ENCODE measurements around the gene ACAP1. TPM values are rescaled to one million over a fixed set of nuclear protein-coding genes. Genes with fewer than 3 reads are reported as not detected.
A peak's percentile ranks its signal among the peaks of the same experiment; 100 is the strongest.
"Not testable (repeated sequence)": the region's sequence is repeated elsewhere in the genome, so short reads cannot be mapped to it uniquely, and the experiment has no call there.

The ACAP1 gene
- total RNA-seq, 1 experiment from 2014 or later = 0.61 TPM

DNA sequence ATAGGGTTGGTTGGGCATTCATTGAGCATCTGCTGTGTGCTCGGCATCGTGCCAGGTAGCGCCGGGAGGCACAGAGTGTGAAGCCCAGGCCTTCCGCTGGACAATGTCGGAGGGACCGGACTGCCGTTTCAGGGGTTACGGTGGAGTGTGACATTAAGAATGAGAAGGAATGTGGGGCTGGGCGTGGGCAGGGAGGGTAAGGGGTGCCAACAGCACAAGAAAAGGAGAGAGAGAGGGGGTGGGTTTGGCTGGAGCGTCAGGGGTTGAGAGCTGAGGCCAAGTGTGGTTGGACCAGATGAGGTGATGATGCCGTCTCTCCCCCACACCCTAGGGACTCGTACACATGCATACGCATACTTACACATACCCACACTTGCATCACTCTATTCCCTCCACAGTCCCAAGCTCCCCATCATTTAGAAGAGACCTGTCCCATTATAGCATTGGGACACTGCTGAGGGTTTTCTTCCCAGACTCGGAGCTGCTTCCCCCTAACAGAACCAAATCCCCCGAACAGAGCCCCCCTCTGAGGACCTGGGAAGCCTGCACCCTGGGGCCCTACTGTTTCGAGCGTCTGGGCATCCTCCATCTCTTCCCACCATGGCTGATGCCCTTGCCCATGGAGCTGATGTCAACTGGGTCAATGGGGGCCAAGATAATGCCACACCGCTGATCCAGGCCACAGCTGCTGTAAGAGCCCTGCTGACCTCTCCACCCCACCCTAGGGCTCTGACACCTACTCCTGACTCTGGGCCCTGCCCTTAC lies 12.3 kb downstream of the ACAP1 start:
- in situ Hi-C loops (cut with HindIII; ENCODE audit: low sequenced_read_pairs) = no loop called here
- DNase-seq (ENCODE audit: low spot score) = peak; percentile 66

DNA sequence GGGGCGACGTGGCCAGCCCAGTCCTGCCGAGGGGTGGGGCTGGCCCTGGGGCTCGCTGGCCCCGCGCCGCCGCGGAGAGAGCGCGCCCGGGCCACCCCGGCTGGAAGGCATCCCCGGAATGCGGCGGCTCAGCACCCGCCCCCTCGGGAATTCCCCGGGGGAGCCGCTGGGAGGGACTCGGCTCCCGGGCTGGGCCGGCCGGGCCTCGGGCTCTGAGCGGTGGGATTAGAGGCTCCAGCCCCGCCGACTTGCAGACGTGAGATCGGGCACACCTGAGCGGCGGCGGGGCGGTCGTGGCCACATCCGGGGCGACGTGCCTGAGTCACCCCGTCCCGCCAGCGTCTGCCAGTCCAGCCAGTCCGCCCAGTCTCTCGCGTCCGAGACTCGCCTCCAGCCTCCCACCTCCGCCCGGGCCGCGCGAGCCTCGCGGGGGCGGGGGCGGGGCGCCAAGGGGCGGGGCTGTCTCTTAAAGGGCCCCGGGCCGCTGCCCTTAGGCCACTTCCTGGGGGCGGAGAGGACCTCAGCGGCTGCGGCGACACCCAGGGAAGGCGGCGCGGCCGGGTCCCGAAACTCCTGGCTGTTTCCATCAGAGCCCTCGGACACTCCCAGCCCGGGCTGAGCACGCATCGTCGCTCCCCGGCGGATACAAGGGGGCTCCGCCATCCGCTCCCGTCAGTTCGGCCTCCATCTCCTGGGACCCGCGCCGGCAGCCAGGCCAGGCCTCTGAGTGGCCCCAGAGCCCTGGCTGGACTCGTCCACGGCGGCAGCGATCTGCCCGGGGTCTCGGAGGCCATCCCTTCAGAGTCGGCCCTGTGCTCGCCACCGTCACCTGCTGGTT lies 15.6 kb downstream of the ACAP1 start, which contains the start of gene KCTD11:
Gene KCTD11 (plus strand): TSS at position 498 of the 838 bp plus-strand sequence.
- in situ Hi-C loops (cut with HindIII; ENCODE audit: low sequenced_read_pairs) = no loop called here
- DNase-seq (ENCODE audit: low spot score) = peak; percentile 87

DNA sequence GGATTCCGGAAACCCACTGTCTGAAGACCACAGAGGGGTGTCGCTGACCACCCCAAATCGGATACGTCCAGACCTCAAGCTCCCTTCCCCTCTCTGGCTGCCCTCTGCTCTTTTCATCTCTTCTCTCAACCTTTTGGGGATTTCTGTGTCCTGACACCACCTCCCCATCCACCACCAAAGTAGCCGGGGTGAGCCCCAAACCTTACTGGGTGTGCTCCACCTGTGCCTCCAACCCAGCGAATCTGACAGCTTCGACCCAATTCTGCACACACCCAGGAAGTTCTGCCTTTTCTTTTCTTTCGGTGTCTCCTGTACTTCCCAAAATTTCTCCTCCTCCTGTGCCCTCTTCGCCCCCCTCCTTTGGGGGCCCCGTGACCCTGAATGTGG lies 16.2 kb downstream of the ACAP1 start:
- no peak for DNase-seq (ENCODE audit: low spot score)
- in situ Hi-C loops (cut with HindIII; ENCODE audit: low sequenced_read_pairs) = no loop called here

DNA sequence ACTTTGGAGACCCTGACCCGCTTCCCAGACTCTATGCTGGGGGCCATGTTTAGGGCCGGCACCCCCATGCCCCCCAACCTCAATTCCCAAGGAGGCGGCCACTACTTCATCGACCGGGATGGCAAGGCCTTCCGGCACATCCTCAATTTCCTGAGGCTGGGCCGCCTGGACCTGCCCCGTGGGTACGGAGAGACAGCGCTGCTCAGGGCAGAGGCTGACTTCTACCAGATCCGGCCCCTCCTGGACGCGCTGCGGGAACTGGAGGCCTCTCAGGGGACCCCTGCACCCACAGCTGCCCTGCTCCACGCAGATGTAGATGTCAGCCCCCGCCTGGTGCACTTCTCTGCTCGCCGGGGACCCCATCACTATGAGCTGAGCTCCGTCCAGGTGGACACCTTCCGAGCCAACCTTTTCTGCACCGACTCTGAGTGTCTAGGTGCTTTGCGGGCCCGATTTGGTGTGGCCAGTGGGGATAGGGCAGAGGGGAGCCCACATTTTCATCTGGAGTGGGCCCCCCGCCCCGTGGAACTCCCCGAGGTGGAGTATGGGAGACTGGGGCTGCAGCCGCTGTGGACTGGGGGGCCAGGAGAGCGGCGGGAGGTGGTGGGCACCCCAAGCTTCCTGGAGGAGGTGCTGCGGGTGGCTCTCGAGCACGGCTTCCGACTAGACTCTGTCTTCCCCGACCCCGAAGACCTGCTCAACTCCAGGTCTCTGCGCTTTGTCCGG lies 16.7 kb downstream of the ACAP1 start:
- in situ Hi-C loops (cut with HindIII; ENCODE audit: low sequenced_read_pairs) = no loop called here
- no peak for DNase-seq (ENCODE audit: low spot score)

DNA sequence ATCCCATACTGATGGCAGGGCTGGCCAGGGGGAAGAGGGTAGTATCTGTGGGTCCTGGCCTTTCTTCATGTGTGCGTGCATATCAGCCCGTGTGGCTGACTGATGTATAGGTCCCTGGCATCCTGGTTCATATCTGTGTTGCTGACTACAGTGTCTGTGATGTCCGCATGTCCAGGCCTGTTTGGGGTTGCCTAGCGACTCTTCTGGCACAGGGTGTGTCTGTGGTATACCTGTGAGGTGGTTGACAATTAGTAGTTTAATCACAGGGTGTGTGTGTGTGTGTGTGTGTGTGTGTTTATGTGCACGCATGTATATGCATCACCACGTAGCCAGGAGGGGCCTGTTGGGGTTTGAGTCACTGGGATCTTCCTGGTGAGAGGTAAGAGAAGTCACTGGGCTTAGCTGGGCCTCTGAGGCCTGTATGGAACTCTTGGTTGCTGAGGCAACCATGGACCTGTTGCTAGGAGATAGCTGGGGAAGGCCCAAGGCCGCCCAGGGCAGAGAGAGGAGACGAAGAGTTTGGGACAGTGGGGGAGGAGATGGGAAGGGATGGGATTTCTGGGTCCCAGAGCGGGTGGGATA lies 18.0 kb downstream of the ACAP1 start:
- DNase-seq (ENCODE audit: low spot score) = no peak
- in situ Hi-C loops (cut with HindIII; ENCODE audit: low sequenced_read_pairs) = no loop called here

DNA sequence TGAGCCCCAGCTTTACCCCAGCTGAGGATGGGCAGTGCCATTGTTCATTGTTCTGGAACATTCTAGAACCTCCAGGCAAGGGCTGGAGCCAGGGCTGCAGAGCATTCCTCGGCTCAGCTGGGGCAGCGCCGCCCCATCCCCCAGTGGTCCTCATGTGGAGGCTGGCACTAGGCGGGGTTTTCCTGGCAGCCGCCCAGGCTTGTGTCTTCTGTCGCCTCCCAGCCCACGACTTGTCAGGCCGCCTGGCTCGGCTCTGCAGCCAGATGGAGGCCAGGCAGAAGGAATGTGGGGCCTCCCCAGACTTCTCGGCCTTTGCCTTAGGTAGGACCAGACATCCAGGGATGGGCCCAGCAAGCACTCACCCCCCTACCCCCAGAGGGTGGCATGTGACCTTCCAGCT lies 18.7 kb downstream of the ACAP1 start, which contains the start of gene TMEM95:
Gene TMEM95 (plus strand): TSS at position 104 of the 400 bp plus-strand sequence. CDS start 49 bp downstream, at position 153.
- in situ Hi-C loops (cut with HindIII; ENCODE audit: low sequenced_read_pairs) = no loop called here
- peak; percentile 36 for DNase-seq (ENCODE audit: low spot score)

DNA sequence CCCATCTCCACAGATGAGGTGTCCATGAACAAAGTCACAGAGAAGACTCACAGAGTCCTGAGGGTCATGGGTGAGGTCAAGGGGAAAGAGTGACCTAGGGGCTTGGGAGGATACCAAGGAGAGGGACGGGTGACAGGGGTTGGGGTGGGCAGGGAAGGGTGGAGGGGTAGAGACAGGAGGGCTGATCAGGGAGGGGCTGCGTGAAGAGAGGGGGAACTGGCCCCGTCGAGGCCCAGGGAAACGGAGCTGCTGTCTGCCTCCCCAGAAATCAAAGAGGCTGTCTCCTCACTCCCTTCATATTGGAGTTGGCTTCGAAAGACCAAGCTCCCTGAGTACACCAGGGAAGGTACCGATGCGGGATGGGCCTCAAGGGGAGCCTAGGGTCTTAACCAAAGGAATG lies 19.2 kb downstream of the ACAP1 start:
- no peak for DNase-seq (ENCODE audit: low spot score)
- in situ Hi-C loops (cut with HindIII; ENCODE audit: low sequenced_read_pairs) = no loop called here

DNA sequence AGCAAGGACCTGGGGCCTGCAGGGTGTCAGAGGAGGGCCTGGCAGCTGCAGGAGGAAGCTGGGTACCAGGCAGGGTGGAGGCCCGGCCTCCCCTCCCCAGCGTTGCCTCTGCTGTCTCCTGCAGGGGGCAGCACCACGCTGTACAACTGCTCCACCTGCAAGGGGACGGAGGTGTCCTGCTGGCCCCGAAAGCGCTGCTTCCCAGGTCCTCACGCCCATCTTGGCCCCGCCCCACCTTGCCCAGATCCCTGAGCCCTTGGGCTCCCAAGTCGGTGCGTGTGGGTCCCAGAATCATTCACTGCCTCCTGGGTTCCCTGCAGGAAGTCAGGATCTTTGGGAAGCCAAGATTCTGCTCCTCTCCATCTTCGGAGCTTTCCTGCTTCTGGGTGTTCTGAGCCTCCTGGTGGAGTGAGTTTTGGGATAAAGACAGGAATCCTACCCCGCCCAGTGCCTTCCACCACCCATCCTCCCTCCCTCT lies 19.8 kb downstream of the ACAP1 start:
- in situ Hi-C loops (cut with HindIII; ENCODE audit: low sequenced_read_pairs) = no loop called here
- peak; percentile 82 for DNase-seq (ENCODE audit: low spot score)

DNA sequence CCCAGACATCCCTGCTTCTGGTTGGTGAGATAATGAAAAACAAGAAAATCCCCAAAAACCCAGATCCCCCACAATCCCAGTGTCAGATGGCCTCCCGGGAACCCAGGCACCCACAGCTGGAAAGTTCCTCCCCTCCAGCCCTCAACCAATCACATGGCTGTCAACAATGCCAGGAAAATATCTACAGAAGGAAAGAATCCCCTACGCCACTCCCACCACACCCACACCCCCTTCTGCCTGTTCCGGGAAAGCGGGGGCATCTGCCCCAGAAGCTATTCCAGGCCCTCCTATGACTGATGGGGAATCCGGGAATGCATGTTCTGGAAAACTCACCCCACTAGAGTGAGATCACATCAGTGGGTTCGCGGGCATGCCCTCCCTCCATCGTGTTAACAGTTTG lies 20.4 kb downstream of the ACAP1 start:
- no peak for DNase-seq (ENCODE audit: low spot score)
- in situ Hi-C loops (cut with HindIII; ENCODE audit: low sequenced_read_pairs) = no loop called here

DNA sequence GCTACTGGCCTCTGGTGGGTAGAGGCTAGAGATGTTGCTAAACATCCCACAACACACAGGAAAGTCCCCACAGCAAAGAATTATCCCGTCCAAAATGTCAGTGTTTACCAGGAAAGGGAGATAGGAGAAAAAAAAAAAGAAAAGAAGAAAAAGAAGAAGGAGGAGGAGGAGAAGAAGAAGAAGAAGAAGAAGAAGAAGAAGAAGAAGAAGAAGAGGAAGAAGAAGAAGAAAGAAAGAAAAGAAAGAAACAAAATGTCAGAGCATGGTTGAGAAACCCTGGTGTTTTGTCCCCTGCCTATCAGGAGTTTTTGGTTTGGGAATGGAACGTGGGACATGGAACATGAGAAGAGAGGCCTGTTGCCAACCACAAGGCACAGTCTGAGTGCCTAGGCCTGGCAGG lies 21.1 kb downstream of the ACAP1 start:
- no peak for DNase-seq (ENCODE audit: low spot score)
- in situ Hi-C loops (cut with HindIII; ENCODE audit: low sequenced_read_pairs) = no loop called here

DNA sequence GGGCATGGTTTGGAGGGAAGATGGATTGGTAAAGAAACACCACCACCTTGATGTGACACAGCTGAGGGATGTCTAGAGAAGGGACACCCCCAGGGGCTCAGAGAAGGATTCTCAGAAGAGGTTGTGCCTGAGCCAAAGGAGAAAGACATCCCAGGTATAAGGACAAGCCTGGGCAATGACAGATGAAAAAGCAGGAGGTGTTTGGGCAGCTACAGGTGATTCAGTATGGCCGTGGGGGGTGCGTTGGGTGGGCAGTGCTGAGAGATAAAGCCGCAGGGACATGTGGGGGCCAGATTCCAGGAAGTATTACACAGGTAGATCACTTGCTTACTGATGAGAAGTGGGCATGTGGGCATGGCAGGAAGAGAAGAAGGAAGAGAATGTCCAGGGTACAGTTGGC lies 25.6 kb downstream of the ACAP1 start:
- in situ Hi-C loops (cut with HindIII; ENCODE audit: low sequenced_read_pairs) = no loop called here
- no peak for DNase-seq (ENCODE audit: low spot score)

DNA sequence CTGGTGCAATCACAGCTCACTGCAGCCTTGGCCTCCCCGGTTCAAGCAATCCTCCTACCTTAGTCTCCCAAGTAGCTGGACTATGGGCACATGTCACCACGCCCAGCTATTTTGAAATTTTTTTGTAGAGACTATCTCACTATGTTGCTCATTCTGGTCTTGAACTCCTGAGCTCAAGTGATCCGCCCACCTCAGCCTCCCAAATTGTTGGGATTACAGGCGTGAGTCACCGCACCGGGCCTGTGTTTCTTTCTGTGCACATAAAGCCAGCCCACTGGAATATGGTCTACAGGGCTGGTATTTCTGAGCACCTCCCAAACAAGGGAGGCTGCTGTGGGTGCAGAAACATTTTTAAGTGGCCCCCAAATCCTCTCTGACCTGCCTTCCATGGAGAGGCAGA lies 27.0 kb downstream of the ACAP1 start:
- in situ Hi-C loops (cut with HindIII; ENCODE audit: low sequenced_read_pairs) = no loop called here

DNA sequence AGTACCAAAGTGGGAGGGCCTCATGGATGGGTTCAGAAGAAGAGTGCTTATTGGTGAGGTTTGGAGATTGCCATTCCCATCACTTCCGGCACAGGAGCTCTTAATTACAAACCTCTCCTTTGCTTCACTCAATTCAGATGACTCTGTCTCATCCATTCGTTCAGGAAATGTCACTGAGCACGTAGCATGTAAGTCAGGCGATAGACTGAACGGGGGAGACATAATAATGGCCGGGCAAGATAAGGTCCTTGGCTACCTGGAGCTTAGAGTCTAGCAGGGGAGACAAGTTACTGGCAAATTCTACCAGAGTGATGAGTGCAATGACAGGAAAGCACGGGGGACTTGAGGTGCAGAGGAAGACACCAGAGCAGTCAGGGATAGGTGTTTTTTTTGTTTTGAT lies 29.6 kb downstream of the ACAP1 start:
- in situ Hi-C loops (cut with HindIII; ENCODE audit: low sequenced_read_pairs); DNase-seq (ENCODE audit: low spot score): not testable (repeated sequence)

More for the DNA sequence above, 27.0 kb downstream of the ACAP1 start:
- DNase-seq (ENCODE audit: low spot score) = no peak

DNA sequence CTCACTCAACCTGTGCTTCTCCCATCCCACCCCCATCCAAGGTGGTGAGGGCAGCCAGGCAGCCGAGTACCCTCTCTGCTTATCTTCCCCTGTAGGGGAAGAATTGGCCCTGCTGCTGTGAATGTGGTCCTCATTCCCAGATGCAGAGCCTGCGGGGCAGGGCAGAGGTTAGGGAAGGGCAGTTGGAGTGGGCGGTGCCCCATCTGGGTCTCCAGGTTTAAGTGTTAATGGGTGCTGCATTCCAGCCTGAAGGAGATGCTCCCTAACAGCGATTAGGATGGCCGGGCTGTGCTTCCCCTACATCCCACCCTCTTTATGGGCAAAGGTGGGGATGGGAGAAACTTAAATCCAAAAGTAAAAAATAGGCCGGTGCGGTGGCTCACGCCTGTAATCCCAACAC lies 30.8 kb downstream of the ACAP1 start:
- in situ Hi-C loops (cut with HindIII; ENCODE audit: low sequenced_read_pairs) = no loop called here

DNA sequence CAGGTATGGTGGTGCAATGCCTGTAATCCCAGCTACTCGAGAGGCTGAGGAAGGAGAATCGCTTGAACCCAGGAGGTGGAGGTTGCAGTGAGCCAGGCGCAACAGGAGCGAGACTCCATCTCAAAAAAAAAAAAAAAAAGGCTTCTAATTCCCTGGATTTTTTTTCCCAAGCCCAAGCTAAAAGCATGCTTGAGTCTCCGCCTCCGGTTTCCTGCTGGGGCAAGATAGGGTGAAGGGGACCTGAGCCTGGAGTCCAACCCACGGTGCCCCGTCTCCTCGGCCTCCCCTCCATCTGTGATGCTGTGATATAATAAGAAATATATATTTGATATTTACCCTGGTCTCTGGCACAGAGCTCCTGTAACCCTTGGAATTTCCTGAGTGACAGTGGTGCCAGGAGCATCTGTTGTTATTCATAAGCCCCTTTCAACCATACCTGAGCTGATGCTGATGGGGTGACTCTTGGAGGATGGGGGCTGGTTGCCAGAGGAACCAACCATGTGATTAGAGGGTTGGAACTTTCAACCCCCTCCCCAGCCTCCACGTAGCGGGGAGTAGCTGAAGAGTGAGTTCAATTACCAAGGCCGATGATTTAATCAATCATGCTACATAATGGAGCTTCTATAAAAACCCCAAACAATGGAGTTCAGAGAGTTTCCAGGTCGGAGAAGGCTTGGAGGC lies 31.7 kb downstream of the ACAP1 start:
- in situ Hi-C loops (cut with HindIII; ENCODE audit: low sequenced_read_pairs) = no loop called here
- DNase-seq (ENCODE audit: low spot score) = no peak

More for the DNA sequence above, 30.8 kb downstream of the ACAP1 start:
- no peak for DNase-seq (ENCODE audit: low spot score)

DNA sequence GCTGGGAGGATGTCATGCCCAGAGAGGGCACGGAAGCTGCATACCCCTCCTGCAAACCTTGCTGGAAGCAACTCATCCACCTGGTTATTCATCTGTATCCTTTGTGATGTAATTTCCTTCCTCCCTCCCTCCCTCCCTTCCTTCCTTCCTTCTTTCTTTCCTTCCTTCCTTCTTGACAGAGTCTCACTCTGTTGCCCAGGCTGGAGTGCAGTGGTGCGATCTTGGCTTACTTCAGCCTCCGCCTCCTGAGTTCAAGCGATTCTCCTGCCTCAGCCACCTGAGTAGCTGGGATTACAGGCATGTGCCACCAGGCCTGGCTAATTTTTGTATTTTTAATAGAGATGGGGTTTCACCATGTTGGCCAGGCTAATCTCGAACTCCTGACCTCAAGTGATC lies 32.3 kb downstream of the ACAP1 start:
- in situ Hi-C loops (cut with HindIII; ENCODE audit: low sequenced_read_pairs) = not testable (repeated sequence)

DNA sequence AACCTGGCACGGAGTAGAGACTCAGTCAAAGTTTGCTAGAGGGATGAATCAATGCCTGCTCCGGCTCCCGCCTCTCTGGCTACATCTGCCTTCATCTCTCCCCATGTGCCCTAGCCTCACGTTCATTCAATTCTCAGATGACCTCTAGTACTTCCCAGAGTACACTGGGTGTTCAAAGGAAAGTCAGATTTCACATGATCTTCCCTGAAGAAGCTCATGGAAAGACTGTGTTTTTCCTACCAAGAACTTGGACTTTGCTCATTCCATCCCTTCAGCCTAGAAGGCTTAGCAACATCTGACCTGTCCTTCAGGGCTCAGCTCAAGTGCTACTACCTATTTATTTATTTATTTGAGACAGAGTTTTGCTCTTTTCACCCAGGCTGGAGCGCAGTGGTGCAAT lies 33.5 kb downstream of the ACAP1 start:
- in situ Hi-C loops (cut with HindIII; ENCODE audit: low sequenced_read_pairs) = no loop called here

More for the DNA sequence above, 32.3 kb downstream of the ACAP1 start:
- not testable (repeated sequence) for DNase-seq (ENCODE audit: low spot score)

DNA sequence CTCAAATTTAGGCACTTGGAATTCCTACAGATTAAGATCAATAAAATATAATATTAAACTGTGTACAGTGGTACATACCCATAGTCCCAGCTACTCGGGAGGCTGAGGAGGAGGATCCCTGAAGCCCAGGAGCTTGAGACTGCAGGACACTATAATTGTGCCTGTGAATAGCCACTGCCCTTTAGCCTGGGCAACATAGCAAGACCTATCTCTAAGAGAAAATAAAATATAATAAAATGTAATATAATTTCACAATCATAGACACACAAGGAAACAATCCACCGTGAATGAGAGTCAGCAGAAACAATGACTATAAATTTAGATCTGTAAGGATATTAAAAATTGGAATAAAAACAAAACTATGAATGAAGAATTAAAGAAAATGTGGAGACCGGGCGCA lies 34.5 kb downstream of the ACAP1 start:
- no peak for DNase-seq (ENCODE audit: low spot score)
- in situ Hi-C loops (cut with HindIII; ENCODE audit: low sequenced_read_pairs) = no loop called here

More for the DNA sequence above, 33.5 kb downstream of the ACAP1 start:
- no peak for DNase-seq (ENCODE audit: low spot score)

DNA sequence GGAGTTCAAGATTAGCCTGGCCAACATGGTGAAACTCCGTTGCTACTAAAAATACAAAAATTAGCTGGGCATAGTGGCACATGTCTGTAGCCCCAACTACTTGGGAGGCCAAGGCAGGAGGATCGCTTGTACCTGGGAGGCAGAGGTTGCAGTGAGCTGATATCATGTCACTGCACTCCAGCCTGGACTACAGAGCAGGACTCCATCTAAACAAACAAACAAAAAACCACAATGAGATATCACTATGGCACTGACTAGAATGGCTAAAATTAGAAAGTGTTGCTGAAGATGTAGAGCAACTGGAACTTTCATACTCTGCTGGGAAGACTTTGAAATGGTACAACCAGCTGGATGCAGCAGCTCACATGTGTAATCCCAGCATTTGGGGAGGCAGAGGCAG lies 38.0 kb downstream of the ACAP1 start:
- in situ Hi-C loops (cut with HindIII; ENCODE audit: low sequenced_read_pairs) = no loop called here
- DNase-seq (ENCODE audit: low spot score) = no peak

All from G401 (cell line).